Choroid plexus epithelial cell (primary cell): ENCODE data around the gene ARL10.
A peak's percentile ranks its signal among the peaks of the same experiment; 100 is the strongest.
"Not testable (repeated sequence)": the region's sequence is repeated elsewhere in the genome, so short reads cannot be mapped to it uniquely, and the experiment has no call there.

Source experiments
- DNase-seq: peaks from one replicate; pipeline ENCODE4 v3.0.0-alpha.2; 2010; ENCODE audit warnings: low read depth
- H3K4me3 ChIP-seq: 2 replicates; pipeline ENCODE4 v1.5.1; 2011; ENCODE audit warnings: low read depth, mild to moderate bottlenecking, control low read depth, low read length, moderate library complexity
- TF ChIP-seq, protein P1 (sequence below): conservative IDR thresholded peaks from 2 replicates; pipeline ENCODE4 v1.5.1; 2011; ENCODE audit warnings: low read depth, mild to moderate bottlenecking, control low read depth, inconsistent platforms, low read length, moderate library complexity

Gene ARL10

DNA sequence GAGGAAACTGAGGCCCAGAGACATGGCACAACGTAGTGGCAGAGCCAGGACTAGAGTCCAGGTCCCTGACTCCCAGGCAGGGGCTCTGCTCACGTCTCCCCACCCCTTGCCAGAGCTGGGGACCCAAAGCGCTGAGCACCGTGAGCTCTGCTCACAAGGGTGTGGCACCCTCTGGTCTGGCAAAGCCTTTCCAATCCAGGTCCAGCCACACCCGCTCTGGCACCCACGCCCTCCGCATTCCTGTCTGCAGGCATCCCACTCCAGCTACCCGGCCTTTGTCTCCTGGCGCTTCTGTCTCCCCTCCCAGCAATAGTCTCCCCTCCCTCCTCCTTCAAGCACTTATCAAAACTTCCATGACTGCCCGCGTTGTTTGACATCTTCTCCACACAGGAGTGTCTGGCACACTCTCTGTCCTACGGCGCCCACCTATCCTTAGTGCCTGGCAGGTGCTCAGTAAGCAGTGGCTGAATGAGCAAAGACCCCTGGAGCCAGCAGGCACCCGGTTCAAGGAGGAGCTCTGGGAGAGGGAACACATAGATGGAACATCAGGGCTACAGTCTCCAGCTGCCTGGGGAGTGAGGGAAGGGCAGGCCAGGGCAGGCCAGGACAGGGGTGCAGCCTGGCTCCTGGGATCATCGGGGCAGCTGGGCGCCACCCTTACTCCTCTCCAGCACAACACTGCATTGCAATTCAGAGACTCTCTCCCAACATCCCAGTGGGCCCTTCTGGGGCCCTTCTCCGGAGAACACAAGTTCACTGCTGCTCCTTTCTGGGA, 35.3 kb downstream of the ARL10 start:
- H3K4me3 ChIP-seq = no peak overlapping the region
- TF ChIP-seq, protein P1, sequence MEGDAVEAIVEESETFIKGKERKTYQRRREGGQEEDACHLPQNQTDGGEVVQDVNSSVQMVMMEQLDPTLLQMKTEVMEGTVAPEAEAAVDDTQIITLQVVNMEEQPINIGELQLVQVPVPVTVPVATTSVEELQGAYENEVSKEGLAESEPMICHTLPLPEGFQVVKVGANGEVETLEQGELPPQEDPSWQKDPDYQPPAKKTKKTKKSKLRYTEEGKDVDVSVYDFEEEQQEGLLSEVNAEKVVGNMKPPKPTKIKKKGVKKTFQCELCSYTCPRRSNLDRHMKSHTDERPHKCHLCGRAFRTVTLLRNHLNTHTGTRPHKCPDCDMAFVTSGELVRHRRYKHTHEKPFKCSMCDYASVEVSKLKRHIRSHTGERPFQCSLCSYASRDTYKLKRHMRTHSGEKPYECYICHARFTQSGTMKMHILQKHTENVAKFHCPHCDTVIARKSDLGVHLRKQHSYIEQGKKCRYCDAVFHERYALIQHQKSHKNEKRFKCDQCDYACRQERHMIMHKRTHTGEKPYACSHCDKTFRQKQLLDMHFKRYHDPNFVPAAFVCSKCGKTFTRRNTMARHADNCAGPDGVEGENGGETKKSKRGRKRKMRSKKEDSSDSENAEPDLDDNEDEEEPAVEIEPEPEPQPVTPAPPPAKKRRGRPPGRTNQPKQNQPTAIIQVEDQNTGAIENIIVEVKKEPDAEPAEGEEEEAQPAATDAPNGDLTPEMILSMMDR = no peak
- no peak for DNase-seq

DNA sequence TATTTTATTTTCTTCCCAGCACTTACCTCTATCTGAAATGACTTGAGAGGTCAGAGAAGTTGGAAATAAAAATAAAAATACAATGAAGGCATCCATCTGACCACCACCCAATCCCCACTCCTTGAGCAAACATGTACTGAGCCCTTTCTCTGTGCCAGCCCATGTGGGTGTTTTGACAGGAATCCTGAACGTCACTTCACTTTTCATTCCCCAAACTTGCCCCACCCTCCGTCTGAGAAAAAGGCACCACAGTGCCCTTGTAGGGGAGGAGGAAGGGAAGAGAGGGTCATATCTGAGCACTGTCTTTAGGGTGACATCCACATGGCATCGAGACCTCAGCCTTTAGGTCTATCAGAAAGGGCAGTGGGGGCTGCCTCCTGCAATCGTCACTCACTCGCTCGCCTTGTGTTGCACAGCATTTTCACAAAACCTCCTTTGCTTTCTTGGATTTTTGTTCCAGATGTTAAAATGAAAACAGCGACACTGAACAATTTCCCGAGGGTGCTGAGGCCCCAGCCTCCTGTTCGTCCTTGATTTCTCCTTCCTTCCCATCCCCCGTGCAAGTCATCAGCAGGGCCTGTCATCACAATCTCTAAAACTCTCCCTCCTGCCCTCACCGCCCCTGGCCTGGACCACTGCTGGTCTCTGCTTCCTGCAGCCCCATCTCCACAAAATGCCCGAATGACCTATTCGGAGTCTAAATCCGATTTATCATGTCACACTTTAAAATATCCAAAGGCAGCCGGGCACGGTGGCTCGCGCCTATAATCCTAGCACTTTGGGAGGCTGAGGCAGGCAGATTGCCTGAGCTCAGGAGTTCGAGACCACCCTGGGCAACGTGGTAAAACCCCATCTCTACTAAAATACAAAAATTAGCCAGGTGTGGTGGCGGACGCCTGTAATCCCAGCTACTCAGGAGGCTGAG, 36.3 kb downstream of the ARL10 start:
- DNase-seq = no peak
- H3K4me3 ChIP-seq = no peak overlapping the region
- TF ChIP-seq, protein P1 = no peak

DNA sequence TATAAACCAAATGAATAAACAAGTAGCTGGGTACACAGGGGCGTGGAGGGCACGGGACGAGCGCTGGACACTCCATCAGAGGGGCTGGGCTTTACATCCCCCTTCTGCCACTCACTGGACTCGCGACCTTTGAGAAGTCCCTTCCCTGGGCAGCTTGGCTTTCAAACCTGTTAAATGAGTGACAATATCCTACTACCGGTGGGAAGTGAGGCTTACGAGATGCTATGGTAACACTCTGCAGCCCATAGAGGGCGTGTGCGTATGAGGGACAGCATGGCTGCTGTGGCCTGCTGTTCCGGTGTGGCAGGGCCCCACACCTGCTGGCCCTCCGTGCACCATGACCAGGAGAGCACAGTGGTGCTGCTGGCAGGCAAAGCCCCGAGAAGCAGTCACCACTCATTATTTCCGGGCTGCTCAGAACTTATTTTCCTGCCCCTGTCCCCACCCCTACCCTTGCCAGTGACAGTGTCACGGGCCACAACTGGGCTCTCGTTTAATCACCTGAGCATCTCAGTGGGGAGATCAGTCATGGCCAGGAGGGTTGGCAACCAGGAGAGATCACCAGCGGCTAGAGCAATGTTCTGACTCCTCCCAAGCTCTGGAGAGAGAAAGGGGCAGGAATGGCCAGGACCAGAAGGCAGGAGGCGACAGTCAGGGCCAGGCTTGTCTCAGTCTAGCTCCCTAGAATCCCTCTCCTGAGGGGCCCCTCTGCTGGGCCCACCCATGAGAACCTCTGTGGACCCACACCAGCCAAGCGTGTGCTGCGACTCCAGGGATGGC, 40.6 kb downstream of the ARL10 start:
- DNase-seq = no peak
- TF ChIP-seq, protein P1 = peak; percentile 19
- H3K4me3 ChIP-seq = no peak overlapping the region

DNA sequence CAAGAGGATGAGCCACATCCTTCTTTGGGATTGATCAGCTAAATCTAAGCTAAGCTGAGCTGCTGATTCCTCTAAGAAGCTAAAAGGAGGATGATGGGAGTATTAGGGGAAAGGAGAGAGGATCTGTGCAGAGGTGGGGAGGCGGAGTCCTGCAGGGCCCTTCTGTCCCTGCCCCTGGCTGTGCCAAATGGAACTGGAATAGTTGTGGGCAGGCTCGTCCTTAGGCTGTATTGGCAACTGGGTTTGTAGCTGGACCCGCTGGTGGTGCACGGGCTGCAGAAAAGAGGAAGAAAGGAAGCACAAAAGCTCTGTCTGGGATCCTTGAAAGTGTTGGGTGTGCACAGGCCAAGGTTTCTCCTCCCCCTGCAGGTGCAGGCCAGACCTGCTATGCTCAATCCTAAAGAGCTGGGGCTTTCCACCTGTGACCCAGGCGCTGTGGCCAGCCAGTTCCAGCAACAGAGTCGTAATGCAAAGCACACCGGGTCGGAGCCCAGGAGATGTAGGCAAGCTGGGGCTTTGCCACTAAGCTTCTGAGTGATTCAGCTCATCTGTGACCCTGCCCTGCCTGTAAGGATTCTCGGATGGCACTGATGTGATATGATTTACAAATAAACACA, 41.3 kb downstream of the ARL10 start:
- no peak for DNase-seq
- TF ChIP-seq, protein P1 = no peak
- no peak overlapping the region for H3K4me3 ChIP-seq

DNA sequence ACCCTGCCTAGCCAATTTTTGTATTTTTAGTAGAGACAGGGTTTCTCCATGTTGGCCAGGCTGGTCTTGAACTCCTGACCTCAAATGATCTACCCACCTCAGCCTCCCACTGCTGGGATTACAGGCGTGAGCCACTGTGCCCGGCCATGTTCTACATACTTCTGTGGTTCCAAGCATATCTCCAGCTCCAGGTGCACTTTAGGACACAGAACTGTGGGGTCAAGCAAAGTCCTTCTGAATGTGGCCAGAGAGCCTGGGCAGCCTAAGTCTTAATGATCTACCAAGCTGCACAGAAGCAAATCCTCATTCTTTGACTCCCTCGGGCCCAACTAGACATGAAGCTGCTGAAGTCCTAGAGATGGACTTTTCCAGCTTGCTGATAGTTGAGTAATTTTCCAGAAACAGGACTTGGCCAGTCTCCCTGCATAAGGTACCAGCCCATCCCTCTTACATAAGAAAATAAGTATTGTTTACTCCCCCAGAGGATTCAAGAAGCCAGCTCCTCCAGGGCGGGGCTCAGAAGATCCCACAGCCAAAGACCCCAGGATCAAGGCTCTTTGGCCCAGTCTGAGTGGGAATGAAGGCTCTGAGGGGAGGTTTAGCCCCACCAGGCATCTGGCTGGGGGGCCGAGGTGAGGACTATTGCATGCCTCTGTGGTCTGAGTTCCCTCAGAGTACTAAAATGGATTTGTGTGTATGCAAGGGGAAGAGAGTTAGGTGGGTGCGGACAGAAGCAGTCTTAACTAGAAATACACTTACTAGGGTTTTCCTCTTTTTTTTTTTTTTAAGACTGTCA, 42.4 kb downstream of the ARL10 start:
- TF ChIP-seq, protein P1 = no peak
- DNase-seq = no peak
- H3K4me3 ChIP-seq = no peak overlapping the region

DNA sequence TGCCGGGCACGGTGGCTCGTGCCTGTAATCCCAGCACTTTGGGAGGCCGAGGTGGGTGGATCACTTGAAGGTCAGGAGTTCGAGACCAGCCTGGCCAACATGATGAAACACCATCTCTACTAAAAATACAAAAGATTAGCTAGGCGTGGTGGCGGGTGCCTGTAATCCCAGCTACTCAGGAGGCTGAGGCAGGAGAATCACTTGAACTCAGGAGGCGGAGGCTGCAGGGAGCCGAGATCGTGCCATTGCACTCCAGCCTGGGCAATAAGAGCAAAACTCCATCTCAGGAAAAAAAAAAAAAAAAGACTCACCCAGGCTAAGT, 42.9 kb downstream of the ARL10 start:
- DNase-seq, H3K4me3 ChIP-seq: not testable (repeated sequence)
